GM21825 (cell line): ENCODE data around the gene INTS4.
"Not testable (repeated sequence)": the region's sequence is repeated elsewhere in the genome, so short reads cannot be mapped to it uniquely, and the experiment has no call there.

Source experiments
- ATAC-seq: cut with Tn5 transposase; IDR thresholded peaks from one replicate; pipeline ENCODE4 v1.9.1; 2021; ENCODE audit warnings: mild to moderate bottlenecking, moderate library complexity; ENCODE audit not compliant: unreplicated experiment

INTS4 gene

DNA sequence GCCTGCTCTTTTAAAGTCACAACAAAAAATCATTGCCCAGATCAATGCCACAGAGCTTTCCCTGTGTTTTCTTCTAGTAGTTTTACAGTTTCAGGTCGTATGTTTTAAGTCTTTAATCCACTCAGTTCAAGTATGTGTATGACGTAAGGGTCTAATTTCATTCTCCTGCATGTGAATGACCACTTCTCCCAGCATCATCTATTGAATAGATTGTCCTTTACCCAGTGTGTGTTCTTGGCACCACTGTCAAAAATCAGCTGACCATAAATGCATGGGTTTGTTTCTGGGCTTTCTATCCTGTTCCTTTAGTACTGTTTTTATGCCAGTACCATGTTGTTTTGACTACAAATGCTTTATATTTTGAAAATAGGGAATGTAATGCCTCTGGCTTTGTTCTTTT, 28.1 kb downstream of the INTS4 start:
- no peak for ATAC-seq

DNA sequence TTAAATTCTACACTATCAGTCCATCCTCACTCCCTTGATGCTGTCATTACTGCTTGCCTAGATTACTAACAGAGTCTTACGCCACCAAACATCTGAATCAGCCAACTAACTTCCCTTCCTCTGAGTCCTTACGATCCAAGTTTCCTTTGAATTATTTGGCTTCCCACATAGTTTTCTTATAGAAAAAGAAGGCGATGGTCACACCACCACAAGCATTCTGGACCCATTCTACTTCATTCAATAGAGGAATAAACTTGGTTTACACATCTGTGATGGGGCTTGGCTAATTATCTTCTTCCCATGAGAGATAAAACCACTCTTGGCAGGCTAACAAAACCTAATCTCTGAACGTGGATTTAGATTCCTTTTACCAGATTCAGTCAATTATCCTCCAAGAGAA, 35.0 kb downstream of the INTS4 start:
- no peak for ATAC-seq

DNA sequence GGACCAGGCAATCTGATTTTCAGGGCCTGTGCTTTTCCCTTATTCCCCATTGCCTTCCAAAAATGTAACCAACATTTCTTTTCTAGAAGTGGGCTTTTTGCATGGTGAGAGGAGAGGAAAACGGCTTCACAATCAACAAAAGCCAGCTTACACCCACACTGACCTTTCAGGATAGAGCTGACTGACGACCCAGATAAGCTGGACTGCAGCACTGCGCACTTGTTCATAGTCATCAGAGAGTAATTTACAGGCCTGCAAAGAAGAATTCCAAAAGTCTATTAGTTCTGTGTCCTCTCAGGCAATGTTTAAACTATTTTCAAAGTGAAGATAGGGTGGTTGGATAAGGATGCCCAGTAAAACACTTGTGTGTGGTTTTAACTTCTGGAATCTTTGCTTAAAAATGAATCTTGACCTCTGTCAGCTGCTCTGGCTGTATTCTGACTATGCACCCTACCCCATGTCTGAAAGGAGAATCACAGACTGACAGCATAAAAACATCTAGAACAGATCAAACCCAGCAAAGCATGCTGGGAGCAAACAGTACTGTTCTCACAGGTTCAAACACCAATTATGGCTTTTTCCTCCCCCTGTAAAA, 35.8 kb downstream of the INTS4 start:
- not testable (repeated sequence) for ATAC-seq

DNA sequence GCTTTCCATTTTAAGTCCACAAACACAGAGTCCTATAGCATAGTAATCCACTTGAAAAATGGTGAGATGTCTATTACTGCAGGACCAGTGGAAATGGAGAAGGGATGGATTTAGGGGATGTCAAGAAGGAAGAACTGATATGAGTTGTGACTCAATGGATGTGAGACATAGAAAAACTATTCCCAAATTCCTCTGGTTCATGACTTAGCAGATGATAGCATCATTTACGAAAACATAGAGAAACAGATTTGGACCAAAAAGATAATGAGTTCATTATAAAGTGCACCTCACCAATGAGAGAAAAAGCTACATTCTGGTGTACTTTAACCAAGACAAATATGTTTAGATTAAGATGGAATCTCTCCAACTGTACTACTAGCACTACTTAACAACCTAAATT, 51.2 kb downstream of the INTS4 start:
- ATAC-seq, result not testable (repeated sequence)

DNA sequence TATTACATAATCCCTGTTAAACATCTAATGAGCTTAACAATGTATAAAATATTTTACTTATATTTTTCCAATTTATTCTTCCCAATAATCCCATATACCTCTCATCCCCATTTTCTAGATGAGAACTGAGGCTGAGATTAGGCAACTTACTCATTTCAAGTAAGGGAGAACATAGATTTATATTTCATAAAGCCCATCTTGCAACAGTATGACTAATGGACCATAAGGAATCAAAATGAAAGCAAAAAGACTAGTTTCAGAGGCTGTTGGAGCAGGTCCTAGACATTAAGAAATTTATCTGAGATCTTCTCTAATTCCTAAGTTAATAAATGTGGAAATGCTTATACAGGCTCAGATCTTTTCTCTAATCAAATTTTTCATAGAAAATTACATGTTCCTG, 52.0 kb downstream of the INTS4 start:
- not testable (repeated sequence) for ATAC-seq

DNA sequence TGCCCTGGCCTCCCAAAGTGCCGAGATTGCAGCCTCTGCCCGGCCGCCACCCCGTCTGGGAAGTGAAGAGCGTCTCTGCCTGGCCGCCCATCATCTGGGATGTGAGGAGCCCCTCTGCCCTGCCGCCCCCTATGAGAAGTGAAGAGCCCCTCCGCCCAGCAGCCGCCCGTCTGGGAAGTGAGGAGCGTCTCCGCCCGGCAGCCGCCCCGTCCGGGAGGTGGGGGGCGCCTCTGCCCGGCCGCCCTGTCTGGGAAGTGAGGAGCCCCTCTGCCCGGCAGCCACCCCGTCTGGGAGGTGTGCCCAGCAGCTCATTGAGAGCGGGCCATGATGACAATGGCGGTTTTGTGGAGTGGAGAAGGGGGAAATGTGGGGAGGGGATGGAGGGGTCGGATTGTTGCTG, 60.9 kb downstream of the INTS4 start:
- ATAC-seq, result not testable (repeated sequence)

DNA sequence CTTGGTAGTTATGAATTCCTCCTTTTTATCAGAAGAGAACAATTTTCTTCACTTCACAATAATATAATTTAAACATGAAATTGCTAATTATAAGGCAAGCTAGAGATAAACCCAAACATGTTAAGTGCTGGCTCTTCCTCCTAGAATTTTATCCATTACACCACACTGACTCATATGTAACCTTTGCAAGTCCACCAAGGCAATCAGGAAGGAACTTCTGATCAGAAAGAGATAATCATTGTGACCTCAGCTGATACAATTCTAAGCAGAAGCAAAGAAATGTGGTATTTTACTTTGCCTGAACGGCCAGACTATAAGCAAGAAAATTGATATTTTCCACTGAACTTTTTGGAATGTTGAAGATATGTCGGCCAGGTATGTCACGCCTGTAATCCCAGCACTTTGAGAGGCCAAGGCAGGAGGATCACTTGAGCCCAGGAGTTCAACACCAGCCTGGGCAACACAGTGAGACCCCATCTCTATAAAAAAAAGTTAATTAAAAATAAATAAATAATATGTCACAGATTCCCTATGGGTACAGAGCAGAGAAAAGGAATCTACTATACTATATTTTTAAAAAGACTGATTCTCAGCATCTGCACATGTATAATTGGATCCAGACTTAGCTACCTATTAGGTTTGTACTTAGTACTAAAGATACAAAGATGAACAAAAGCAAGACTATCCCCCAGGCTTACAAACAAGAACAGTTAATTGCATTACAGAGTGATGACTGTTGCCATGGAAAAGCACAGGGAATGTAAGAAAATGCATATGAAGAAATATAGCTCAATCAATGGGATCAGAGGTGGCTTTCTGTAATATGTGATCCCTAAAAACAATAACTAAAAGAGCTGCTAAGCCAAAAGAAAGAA, 63.9 kb downstream of the INTS4 start:
- not testable (repeated sequence) for ATAC-seq

DNA sequence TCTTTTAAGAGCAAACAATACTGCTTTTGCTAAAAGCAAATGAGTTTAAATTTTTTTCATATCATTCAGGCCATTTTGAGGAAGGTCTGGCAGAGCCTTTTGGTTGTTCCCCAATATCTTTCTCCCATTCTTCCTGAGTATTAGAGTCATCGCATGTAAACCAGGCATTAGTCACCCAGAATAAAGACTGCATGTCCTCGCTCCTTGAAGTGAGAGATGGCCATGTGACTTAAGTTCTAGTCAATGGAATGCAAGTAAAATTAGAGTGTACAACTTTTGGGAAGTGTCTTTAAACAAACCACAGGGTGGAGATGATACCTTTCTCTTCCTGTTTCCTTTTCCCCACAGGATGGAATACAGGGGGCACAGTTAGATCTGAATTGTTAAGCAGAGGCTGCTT, 76.8 kb downstream of the INTS4 start:
- not testable (repeated sequence) for ATAC-seq

DNA sequence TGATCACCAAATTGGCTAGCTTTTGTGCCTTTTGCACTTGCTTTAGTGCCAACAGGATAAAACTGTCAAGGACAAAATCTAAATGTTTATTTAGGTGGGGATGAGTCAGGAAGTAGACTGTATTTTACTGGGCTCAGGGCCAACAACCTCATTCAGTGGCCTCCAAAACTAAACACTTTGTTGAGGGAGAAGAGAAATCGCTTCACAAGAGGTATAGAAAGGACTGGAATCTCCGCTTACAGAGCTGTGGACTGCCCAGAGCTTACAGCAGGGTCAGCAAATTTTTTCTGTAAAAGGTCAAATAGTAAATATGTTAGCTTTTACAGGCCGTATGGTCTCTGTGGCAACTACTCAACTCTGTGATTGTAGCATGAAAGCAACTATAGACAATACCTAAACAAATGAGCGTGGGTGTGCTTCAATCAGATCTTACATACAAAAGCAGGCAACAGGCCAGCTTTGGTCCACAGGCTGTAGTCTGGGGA, 80.1 kb downstream of the INTS4 start:
- not testable (repeated sequence) for ATAC-seq

DNA sequence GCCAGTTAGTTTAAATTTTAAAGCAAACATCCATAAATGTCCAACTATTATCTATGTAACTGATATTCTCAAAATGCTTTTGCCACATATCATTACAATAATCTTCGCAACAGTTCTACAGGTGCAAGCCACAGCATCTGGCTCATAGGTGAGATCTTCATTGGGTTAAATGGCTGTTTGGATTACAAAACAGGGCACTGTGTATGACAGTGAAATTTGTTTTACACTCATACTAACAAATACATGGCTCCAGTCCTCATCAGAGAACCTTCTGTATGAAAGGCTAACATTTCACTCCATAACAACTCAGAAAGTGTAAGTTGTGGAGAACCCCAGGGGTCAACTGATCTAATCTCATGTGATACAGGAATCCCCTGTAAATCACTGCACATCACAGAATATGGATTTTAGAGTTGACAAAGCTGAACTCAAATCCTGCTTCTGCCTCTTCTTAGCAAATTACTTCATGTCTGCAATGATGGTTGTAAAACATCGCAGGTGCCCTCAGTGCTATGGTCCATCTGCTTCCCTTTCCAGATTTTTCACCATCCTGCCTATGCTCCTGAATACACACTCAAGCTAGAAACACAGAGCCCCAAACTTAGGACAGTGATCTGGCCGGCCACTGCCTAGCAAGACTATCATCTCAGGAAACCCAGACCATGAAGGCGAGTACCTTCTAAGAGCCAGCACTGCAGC, 80.7 kb downstream of the INTS4 start:
- ATAC-seq, result not testable (repeated sequence)

DNA sequence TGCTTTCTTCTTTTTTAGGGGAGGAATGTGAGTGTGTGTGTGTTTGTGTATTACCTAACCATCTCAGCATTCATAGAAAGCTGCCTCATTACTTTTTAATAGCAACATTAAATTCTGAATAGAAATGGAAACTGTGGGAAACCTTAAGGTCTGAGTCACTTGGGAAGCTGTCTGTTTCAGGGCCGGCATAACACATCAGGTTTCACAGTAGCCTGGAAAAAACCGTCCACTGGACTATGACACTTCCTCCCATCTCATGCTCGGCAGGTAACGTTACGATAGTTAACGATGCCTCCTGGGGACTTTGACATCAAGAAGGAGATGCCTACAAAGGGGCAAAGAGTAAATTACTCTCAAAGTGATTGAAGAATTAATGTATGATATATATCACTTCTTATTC, 83.6 kb downstream of the INTS4 start:
- not testable (repeated sequence) for ATAC-seq

DNA sequence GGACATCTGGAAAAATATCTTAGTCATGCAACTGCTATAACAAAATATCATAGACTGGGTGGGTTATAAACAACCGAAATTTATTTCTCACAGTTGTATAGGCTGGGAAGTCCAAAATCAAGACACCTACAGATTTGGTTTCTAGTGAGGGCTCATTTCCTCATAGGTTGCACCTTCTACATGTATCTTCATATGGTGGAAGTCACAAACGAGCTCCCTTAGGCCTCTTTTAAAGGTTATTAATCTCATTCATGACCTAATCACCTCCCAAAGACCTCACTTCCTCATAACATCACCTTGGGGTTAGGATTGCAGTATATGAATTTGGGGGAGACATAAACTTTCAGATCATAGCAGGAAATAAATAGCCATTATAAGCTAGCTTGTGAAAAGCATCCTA, 85.2 kb downstream of the INTS4 start:
- ATAC-seq, result no peak

DNA sequence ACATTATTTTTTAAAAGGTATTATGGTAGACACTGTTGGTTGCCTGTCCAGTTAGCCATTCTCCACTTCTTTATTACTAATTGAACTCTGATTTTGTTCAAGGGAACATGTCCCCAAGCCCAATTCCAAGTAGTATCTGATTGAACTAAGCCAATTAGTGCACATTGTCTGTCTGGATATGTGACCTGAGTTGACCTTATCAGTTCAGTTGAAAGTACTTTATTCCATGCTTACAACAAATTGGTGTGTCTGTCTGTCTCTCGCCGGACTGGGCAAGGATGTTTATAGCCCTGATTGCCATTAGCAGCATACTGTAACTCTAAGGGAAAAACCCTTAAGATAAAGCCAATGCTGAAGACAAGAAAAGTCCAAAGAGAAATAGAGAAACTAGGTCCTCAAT, 85.6 kb downstream of the INTS4 start:
- no peak for ATAC-seq

DNA sequence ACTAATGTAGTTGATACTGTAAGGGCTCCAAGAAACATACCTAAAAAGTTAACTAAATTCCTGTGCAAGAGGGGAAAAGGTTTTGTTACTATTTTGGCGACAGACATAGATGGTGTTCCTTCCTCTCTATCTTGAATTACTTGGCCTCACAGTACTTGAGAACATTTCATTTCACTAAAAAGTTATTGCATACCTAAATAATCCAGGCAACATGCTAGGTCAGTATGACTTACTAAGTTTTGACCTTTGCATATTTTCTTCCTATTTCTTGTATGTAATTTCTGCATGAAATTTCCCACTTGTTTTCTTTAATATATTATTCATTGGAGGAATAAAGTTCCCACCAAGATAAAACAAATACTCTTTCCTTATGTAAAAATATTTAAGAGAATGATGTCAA, 99.5 kb downstream of the INTS4 start:
- not testable (repeated sequence) for ATAC-seq

DNA sequence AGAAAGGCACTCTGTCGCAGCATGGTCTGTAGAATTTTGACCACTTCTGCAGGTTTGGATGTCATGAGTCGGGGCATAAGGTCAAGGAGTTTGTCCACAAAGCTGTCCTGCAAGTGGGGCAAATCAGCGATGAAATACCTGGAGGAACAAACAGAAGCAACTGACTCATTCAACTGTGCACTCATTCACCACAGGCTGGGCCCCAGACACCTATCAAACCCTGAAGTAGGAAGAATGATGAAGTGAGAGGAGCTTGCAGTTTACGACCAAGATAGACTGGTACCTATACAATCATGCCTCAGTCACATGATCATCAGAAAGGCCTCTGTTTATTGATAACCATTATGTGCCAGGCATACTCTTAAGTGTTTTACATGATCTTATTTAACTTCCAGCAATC, 102.8 kb downstream of the INTS4 start:
- ATAC-seq, result not testable (repeated sequence)

DNA sequence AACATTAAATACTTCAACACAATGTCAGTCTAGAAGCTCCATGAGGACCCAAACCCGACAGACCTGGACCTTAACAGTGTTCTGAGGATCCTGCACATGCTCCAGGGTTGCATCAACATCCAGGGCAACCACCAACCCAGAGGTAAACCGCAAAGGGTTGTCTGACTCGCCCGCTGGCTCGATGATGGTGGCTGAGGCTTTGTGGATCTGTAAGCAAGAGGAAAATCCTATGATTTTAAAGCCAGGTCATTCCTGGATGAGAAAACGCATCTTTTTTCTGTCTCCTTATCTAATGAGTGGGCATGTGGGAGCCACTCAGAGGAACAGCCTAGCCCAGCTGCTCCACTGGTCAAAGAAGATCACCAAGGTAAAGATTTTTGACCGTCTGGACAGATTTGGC, 103.2 kb downstream of the INTS4 start:
- ATAC-seq, result not testable (repeated sequence)

DNA sequence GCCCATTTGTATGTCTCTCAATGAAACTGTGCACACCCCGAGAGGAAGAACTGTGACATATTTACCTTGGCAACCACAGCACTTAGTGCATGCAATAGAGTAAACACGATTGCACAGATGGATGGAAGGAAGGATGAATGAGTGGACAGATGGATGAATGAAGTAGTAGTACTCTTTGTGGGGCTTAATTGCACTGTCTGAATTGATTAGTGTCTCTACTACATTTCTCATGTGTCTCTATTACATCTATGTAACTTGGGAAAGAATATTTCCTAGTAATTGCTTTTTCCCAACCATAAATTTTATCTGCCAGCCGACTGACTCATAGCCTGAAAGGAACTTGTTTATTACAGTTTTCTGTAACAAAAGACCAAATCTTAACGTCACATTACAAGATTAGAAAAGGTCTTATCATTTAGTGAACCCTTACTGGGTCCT, 103.8 kb downstream of the INTS4 start:
- not testable (repeated sequence) for ATAC-seq

DNA sequence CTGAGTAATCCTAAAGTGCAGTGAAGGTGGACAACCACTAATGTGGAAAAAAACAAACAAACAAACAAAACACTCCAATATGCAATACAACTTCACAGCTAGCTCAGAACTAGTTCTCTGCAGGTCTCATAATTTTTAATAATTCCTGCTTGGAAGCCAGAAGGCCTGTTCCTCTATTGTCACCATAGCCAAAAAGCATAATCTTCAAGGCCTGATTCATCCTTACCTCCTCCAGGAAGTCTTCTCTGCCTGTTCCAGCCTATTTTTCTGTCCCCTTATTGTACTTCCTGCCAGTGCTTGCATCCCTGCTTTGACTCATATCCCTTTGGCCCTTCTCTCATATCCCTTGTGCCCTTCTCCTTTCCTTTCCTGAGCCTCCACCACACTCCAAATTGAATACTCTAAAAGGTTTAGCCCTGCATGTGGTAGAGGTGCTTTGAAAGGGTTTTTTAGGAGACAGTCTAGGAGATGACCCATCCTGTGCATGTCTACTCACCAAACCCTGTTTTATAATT, 104.3 kb downstream of the INTS4 start:
- not testable (repeated sequence) for ATAC-seq

DNA sequence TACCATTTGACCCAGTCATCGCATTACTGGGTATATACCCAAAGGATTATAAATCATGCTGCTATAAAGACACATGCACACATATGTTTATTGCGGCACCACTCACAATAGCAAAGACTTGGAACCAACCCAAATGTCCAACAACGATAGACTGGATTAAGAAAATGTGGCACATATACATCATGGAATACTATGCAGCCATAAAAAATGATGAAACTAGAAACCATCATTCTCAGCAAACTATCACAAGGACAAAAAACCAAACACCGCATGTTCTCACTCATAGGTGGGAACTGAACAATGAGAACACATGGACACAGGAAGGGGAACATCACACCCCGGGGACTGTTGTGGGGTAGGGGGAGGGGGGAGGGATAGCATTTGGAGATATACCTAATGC, 105.4 kb downstream of the INTS4 start:
- not testable (repeated sequence) for ATAC-seq

DNA sequence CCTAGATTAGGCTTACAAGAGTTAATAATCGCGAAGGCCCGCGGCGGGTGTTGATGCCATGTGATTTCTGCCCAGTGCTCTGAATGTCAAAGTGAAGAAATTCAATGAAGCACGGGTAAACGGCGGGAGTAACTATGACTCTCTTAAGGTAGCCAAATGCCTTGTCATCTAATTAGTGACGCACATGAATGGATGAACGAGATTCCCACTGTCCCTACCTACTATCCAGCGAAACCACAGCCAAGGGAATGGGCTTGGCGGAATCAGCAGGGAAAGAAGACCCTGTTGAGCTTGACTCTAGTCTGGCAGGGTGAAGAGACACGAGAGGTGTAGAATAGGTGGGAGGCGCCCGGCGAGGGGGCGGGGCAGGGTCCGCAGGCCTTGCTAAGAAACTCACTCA, 108.1 kb downstream of the INTS4 start:
- no peak for ATAC-seq

DNA sequence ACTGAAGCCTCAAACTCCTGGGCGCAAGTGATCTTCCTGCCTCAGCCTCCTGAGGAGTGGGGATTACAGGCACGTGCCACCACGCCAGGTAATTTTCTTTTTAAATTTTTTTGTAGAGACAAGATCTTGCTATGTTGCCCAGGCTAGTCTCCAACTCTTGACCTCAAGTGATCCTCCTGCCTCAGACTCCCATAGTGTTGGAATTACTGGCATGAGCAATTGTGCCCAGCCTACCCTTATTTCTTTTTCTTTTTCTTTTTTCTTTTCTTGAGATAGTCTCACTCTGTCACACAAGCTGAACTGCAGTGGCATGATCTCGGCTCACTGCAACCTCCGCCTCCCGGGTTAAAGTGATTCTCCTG, 109.7 kb downstream of the INTS4 start:
- ATAC-seq, result no peak
